ENCODE results near the gene C10orf90. TPM values are rescaled to one million over a fixed set of nuclear protein-coding genes. Genes with fewer than 3 reads are reported as not detected.
A peak's percentile ranks its signal among the peaks of the same experiment; 100 is the strongest.

C10orf90 gene
- total and polyA plus RNA-seq, 11 donors = not detected

DNA sequence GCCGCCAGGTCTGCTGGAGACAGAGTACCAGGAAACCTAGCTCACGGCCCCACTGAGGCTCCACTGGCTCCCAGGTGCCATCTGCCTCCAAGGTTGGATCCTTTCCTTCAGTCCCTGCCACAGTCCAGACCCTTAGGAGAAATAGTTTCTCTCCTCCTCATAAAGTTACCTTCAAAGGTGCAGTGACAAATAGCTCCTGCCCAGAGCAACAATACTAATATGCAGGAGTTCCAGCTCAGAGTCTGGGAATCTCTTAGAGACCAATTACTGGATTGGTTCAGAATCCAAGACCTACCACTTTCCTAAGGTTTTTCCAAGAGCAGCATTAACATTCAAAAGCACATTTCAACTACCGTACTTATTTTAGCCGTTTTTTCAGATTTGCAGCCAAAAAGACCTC lies 241.2 kb downstream of the C10orf90 start:
- Histone ChIP-seq H3K36me3 (no peaks in the 10 kb centered on the region), H3K27ac (no peak overlapping the region), H3K4me3 (no peak overlapping the region), H3K27me3 (peaks cover 0 to 16% (median 3%) of the 10 kb centered on the region in 9 donors), H3K9me3 (peaks cover 0 to 9% (median 0%) of the 10 kb centered on the region in 12 donors), H3K4me1 (peaks cover 0 to 9% (median 0%) of the 10 kb centered on the region in 12 donors)
- TF ChIP-seq, protein P1, sequence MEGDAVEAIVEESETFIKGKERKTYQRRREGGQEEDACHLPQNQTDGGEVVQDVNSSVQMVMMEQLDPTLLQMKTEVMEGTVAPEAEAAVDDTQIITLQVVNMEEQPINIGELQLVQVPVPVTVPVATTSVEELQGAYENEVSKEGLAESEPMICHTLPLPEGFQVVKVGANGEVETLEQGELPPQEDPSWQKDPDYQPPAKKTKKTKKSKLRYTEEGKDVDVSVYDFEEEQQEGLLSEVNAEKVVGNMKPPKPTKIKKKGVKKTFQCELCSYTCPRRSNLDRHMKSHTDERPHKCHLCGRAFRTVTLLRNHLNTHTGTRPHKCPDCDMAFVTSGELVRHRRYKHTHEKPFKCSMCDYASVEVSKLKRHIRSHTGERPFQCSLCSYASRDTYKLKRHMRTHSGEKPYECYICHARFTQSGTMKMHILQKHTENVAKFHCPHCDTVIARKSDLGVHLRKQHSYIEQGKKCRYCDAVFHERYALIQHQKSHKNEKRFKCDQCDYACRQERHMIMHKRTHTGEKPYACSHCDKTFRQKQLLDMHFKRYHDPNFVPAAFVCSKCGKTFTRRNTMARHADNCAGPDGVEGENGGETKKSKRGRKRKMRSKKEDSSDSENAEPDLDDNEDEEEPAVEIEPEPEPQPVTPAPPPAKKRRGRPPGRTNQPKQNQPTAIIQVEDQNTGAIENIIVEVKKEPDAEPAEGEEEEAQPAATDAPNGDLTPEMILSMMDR (IDR thresholded peaks at IDR 0.05) = no peak
- TF ChIP-seq POLR2A (IDR thresholded peaks at IDR 0.05) = no peak
- ATAC-seq (no peak), DNase-seq (no peak)
- WGBS, 4 donors = 82 to 89% (median 87%) methylated on average over 4 of the region's 4 CpGs
- intact Hi-C loops (cut with DNase I) = no loop called here

DNA sequence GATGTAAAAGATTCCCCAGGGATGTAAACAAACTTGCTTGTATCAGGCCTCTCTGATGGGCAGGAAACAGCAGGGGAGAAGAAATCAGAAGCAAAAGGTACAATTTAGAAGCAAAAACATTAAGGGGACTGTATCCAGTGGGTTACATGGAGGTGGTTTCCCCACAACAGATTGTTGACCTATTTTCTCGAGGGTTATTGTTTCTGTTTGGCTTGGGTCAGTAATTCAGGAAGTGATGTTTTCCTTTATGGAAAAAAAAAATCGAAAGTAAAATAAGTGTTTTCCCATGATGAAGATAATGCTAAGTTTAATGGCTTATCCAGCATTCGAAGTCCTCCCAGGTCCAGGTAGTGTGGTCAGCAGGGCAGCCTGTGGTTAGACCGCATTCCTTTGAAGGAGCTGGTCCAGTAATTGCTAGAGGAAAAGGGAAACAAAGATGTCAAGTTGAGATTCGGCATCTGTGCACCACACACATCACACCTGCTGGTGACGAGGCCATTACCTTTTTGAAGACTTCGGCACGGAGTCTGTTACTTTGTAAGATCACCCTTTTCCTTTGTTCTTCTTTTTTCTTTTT lies 244.9 kb downstream of the C10orf90 start:
- DNase-seq (no peak), ATAC-seq (peak in 1 of 4 donors; percentile 76)
- Histone ChIP-seq H3K9me3 (peaks cover 0 to 20% (median 3%) of the 10 kb centered on the region in 12 donors), H3K4me3 (peak overlapping the region in 6 of 12 donors; percentile 7 to 24 (median 14)), H3K36me3 (no peaks in the 10 kb centered on the region), H3K27me3 (peaks cover 0 to 16% (median 3%) of the 10 kb centered on the region in 9 donors), H3K4me1 (peaks cover 0 to 15% (median 3%) of the 10 kb centered on the region in 12 donors), H3K27ac (no peak overlapping the region)
- intact Hi-C loops (cut with DNase I) = no loop called here
- TF ChIP-seq, protein P1 (IDR thresholded peaks at IDR 0.05) = no peak
- no peak for TF ChIP-seq POLR2A (IDR thresholded peaks at IDR 0.05)
- 36 to 47% (median 44%) methylated on average over 8 of the region's 8 CpGs for WGBS, 4 donors

DNA sequence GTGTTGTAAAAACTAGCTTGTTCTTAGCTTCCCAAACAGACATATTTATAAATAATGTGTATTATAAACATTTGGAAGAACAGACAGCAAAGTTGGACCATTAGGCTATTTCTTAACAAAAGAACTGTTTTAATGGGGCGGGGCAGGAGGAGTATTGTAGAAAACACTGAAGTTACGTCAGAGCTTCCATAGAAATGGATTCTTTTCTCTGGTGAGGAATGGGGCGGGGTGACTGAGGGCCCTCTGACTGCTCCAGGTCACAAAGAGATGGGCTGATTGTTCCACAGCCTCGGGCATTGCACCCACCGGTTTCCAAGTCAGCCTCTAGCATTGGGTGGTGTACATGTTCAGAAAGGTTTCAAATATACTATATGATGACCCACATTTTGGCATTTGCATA lies 245.5 kb downstream of the C10orf90 start:
- Histone ChIP-seq H3K27ac (no peak overlapping the region), H3K36me3 (no peaks in the 10 kb centered on the region), H3K27me3 (peaks cover 0 to 16% (median 3%) of the 10 kb centered on the region in 9 donors), H3K9me3 (peaks cover 0 to 20% (median 3%) of the 10 kb centered on the region in 12 donors), H3K4me3 (no peak overlapping the region), H3K4me1 (peaks cover 0 to 15% (median 3%) of the 10 kb centered on the region in 12 donors)
- TF ChIP-seq POLR2A (IDR thresholded peaks at IDR 0.05) = no peak
- TF ChIP-seq, protein P1 (IDR thresholded peaks at IDR 0.05) = no peak
- intact Hi-C loops (cut with DNase I) = no loop called here
- DNase-seq (no peak), ATAC-seq (peak in 1 of 4 donors; percentile 48)
- 68 to 76% (median 71%) methylated on average over 5 of the region's 5 CpGs for WGBS, 4 donors

DNA sequence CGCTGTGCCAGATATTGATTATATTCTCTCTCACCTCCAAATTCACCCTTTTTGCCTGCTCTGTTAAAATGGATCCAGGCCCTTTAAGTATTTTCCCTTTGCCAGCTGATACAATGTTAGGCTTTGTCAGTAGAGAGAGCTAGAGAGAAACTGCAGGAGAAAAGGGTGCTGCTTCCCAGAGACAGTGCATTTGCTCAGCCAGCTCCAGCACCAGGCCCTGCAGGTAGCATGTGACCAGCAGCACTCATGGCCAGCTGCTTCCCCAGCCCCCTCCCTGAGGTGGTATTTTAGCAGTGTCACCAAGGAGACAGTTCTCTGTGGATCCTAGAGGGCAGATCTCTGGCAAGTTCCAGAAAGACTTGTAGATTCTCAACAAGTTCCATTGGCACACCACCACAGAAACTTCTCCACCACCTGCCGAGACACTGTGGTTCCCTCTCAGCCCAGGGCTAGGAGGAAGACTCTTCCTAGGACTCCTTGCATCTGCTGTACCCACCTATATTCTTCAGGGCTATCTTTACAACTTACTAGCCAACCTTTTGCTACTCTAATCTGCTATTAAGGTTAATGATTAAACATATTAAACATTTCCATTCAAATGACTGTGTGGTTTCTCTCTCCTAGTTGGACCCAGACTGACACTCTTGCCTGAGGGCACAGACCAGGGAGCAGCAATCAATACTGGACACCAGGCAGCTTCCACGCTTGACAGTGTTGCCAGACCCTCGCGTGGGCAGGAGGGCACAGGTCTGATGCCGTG lies 246.6 kb downstream of the C10orf90 start:
- intact Hi-C loops (cut with DNase I) = no loop called here
- TF ChIP-seq, protein P1 (IDR thresholded peaks at IDR 0.05) = no peak
- TF ChIP-seq POLR2A (IDR thresholded peaks at IDR 0.05) = no peak
- Histone ChIP-seq H3K36me3 (no peaks in the 10 kb centered on the region), H3K9me3 (peaks cover 0 to 24% (median 5%) of the 10 kb centered on the region in 12 donors), H3K4me1 (peaks cover 0 to 15% (median 3%) of the 10 kb centered on the region in 12 donors), H3K27me3 (peaks cover 0 to 10% (median 3%) of the 10 kb centered on the region in 9 donors), H3K27ac (no peak overlapping the region), H3K4me3 (no peak overlapping the region)
- no peak for ATAC-seq
- 90 to 93% (median 92%) methylated on average over 6 of the region's 6 CpGs for WGBS, 4 donors
- DNase-seq = no peak
